ENCODE data around the gene TGM3.
A peak's percentile ranks its signal among the peaks of the same experiment; 100 is the strongest.

Gene TGM3

DNA sequence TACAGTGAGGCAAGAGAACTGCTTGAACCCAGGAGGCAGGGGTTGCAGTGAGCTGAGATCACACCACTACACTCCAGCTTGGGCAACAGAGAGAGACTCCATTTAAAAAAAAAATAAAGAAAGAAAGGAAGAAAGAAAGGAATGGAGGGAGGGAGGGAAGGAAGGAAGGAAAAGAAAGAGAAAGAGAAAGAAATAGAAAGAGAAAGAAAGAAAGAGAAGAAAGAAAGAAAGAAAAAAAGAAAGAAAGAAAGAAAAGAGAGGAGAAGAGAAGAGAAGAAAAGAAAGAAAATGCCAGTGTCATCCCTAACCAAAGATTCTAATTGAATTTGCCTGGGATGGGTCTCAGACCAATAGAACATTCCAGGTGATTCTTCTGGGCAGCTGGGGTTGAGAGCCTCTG lies 4.2 kb downstream of the TGM3 start:
- TF ChIP-seq ZFX (IDR thresholded peaks at IDR 0.05; ENCODE audit: borderline replicate concordance) (no peak), CTCF (IDR thresholded peaks at IDR 0.05) (no peak)
- peak overlapping the region; percentile 50 for H3K27ac ChIP-seq

DNA sequence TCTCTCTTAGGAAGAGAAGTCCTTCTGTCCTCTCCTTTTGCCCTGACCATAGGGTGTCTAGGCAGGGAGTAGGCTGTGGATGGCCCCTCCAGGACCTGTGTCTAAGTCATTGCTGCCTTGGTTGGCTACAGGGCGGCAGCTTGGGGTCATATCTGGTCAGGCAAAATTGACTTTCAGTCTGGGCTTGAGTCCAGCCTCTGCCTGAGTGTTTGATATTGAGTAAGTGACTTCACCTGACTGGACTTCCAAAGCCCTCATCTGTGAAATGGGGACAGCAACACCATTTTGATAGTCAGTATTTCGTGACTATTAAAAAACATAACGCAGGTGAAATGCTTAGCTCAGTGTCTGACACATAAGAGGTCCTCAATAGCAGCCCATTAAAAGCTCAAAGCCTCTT lies 4.6 kb downstream of the TGM3 start:
- no peak for TF ChIP-seq CTCF (IDR thresholded peaks at IDR 0.05)
- TF ChIP-seq ZFX (IDR thresholded peaks at IDR 0.05; ENCODE audit: borderline replicate concordance): no peak
- H3K27ac ChIP-seq: peak overlapping the region; percentile 50

GRCh38 chr20:2301164-2301622 lies 5.4 kb downstream of the TGM3 start:
- H3K27ac ChIP-seq: no peak overlapping the region
- no peak for TF ChIP-seq ZFX (IDR thresholded peaks at IDR 0.05; ENCODE audit: borderline replicate concordance)
- no peak for TF ChIP-seq CTCF (IDR thresholded peaks at IDR 0.05)

DNA sequence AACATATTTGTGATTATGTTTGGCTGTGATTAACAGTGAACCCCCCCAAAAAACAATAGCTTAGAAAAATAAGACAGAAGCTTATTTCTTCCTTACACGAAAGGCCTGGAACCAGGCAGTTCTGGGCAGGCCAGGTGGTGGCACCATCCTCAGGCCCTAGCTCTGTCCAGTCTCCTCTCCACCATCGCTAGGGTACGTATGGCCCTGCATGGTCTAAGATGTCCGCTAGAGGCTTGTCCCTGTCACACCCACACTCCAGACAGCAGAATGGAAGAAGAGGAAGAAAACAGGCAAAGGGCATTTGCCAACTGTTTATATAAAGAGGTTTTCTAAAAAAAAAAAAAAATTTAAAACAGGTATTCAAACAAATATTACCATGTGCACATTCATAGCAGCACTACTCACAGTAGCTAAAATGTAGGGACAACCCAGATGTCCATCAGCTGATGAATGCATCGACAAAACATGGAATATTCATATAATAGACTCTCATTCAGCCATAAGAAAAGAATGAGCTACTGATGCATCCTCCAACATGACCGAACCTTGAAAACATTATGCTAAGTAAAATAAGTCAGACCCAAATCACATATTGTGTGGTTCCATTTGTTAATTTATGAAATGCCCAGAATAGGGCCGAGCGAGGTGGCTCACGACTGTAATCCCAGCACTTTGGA lies 6.7 kb downstream of the TGM3 start:
- TF ChIP-seq ZFX (IDR thresholded peaks at IDR 0.05; ENCODE audit: borderline replicate concordance) (no peak), CTCF (IDR thresholded peaks at IDR 0.05) (no peak)
- peak overlapping the region; percentile 75 for H3K27ac ChIP-seq

DNA sequence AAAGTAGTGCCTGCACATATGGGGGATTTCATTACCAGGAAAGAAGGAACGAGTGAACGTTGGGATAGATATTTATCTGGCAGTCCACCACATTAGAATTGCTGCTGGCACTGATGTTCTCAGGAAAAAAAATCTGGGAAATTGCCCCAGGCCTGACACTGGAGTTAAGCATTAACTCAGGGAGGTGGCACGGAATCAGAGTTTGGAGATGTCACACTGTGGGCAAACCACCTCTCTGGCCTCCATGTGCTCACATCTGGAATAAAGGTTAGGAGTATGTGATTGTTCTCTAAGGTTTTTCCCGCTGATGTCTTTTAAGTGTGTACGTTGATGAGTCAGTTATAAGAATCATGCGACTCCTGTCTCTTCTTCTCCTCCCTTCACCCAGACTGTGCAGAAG lies 7.9 kb downstream of the TGM3 start:
- TF ChIP-seq CTCF (IDR thresholded peaks at IDR 0.05): no peak
- H3K27ac ChIP-seq: peak overlapping the region; percentile 75

- H3K27ac ChIP-seq: peak overlapping the region; percentile 75
- no peak for TF ChIP-seq CTCF (IDR thresholded peaks at IDR 0.05)
- no peak for TF ChIP-seq ZFX (IDR thresholded peaks at IDR 0.05; ENCODE audit: borderline replicate concordance)
Measured at GRCh38 chr20:2304180-2304579, 8.4 kb downstream of the TGM3 start.

DNA sequence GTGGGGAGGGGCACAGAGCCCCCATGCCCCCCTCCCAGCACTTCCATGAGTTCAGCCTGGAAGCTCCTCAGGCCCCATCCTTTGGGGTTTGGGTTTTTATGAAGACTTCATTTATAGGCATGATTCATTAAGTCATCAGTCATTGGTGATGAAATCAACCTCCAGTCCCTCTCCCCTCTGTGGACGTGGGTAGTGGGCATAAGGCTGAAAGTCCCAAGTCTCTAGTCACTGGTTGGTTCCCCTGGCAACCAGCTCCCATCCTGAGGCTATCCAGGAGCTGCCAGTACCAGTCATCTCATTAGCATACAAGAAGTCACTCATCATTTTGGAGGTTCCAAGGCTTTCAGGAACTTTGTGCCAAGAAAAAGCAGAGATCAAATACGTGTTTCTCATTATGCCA lies 9.2 kb downstream of the TGM3 start:
- H3K27ac ChIP-seq: peak overlapping the region; percentile 75
- no peak for TF ChIP-seq ZFX (IDR thresholded peaks at IDR 0.05; ENCODE audit: borderline replicate concordance)
- no peak for TF ChIP-seq CTCF (IDR thresholded peaks at IDR 0.05)
